HG03159 (cell line): Measurements from ENCODE around the gene HOMER3.

Experiments
- ATAC-seq: cut with Tn5 transposase; IDR thresholded peaks from one replicate; pipeline ENCODE4 v1.9.1; 2021; ENCODE audit warnings: mild to moderate bottlenecking, moderate library complexity; ENCODE audit not compliant: unreplicated experiment

The HOMER3 gene

DNA sequence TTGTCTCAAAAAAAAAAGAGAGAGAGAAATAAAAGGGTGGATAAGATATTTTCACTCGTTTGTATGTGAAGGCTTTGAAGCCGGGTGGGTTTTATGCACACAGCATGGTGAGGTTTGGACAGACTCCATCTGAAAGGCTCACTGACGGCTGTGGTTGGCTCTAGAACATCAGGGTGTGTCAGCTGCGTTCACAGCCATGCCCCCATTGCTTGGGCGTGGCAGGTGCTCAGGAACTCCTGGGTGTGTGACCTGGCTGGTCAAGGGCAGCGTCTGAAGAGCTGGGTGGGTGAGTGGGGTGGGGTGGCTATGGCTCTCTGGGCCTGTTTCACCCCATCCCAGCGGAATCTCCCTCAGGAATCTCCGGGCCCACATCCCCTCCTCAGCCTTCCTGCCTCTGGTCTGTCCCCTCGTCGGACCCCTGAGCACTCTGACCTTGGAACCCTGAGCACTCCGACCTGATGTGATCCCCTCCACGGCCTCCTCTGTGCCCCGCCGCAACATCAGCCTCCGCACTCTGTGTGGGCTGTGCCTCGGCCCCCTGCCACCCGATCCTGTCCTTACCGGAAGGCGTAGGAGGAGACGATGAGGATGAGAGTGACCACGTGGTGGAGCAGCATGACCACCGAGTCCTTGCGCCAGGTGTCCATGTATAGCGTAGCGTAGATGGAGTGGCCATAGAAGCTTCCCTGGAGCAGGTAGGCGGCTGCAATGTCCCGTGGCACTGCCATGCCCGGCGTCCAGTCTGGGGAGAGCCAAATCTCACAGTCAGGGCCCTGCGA, 57.3 kb downstream of the HOMER3 start:
- no peak for ATAC-seq

- no peak for ATAC-seq
Measured at GRCh38 chr19:18881491-18881890, 59.5 kb downstream of the HOMER3 start.

- ATAC-seq, result no peak
Measured at GRCh38 chr19:18879579-18880373, 61.2 kb downstream of the HOMER3 start.
